Gastroesophageal sphincter (tissue), 2 donors: ENCODE results near the gene EVI5L.

ENCODE experiments used
- POLR2A ChIP-seq, 2 donors: fragments of 450-650 bp; IDR thresholded peaks; one replicate each; pipeline ENCODE4 v1.6.1; 2017; ENCODE audit warnings: antibody characterized with exemption in 2 of 2, mild to moderate bottlenecking in 2 of 2, moderate library complexity in 1 of 2
- POLR2AphosphoS5 ChIP-seq: sonication (generic); formaldehyde crosslinking; IDR thresholded peaks from one replicate; pipeline ENCODE4 v1.6.1; 2017; ENCODE audit warnings: antibody characterized with exemption

- TF ChIP-seq POLR2AphosphoS5 (no peak), POLR2A (IDR thresholded peaks at IDR 0.05) (no peak)
Observed at GRCh38 chr19:7832781-7833180, 2.8 kb downstream of the EVI5L start.
